GM13976 (cell line): ENCODE results near the gene PDAP1.

Experiments used
- DNase-seq: peaks from one replicate; pipeline ENCODE4 v3.0.0; 2012; ENCODE audit warnings: low spot score
- in situ Hi-C: fragments of 300-500 bp; cut with MboI; formaldehyde crosslinking; loops from one replicate; pipeline ENCODE4 v1.12.0; 2022; ENCODE audit warnings: low sequenced_read_pairs, mixed read lengths, inconsistent platforms; ENCODE audit not compliant: unreplicated experiment
- TF ChIP-seq, protein P1 (sequence below): IDR thresholded peaks from 2 replicates; pipeline ENCODE4 v1.5.1; 2012; ENCODE audit warnings: borderline replicate concordance, mild to moderate bottlenecking; ENCODE audit not compliant: insufficient read depth; ENCODE audit errors: extremely low read depth, missing control alignments, control extremely low read depth

The PDAP1 gene

DNA sequence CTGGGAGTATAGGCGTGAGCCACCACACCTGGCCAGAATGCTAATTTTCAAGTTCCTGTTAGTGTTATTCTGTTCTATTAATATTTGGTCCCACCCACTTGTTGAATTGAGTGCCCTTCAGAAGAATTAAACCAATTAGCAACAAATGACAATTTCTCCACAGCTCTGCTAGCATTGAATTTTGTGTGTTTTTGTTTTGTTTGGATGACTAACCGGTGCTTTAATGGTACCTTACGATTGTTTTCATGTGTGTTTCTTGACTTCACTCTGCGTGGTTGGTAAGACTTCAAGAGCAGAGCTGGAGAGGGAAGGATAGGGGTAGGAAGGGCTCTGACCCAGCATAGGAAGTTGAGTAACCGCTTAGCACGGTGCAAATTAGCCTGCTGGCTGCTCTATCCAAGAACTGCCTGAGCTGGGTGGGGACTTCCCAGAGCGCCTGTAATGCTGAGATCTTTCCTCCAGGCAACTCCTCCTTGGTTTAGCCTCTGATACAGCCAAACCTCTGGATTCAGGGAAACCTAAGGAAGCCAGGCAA, 29.3 kb downstream of the PDAP1 start:
- TF ChIP-seq, protein P1, sequence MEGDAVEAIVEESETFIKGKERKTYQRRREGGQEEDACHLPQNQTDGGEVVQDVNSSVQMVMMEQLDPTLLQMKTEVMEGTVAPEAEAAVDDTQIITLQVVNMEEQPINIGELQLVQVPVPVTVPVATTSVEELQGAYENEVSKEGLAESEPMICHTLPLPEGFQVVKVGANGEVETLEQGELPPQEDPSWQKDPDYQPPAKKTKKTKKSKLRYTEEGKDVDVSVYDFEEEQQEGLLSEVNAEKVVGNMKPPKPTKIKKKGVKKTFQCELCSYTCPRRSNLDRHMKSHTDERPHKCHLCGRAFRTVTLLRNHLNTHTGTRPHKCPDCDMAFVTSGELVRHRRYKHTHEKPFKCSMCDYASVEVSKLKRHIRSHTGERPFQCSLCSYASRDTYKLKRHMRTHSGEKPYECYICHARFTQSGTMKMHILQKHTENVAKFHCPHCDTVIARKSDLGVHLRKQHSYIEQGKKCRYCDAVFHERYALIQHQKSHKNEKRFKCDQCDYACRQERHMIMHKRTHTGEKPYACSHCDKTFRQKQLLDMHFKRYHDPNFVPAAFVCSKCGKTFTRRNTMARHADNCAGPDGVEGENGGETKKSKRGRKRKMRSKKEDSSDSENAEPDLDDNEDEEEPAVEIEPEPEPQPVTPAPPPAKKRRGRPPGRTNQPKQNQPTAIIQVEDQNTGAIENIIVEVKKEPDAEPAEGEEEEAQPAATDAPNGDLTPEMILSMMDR = no peak
- DNase-seq = no peak
- in situ Hi-C loops = no loop called here

DNA sequence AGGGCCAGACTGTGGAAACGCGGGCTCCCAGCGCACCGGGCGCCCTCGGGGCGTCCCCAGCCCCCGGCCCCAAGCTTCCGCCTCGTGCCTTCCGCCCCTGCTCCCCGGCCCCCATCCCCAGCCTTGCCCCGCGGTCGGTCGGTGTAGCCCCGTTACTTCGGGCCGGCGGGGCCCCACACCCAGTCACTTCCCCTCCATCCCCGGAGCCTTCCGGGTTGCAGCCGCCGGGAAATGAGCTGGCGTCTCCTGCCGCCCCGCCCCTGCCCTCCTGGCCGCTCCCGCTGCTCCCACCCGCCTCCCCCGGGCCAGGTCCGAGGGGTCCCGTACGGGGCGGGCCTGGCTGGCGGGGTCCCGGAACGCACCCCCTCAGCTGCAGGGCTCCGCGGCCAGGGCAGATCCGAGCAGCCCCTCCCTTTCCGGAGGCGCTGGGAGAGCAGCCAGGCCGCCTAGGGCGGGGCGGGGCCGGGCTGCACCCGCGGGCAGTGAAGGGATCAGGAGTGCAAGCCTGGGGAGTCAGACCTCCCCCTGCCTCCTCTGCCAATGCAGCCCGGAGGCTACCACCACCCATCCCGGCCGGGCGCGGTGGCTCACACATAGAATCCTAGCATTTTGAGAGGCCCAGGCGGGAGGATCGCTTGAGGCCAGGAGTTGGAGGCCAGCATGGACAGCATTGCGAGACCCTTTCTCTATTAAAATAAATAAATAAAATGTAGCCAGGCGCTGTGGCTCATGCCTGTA, 33.2 kb downstream of the PDAP1 start:
- DNase-seq = peak; percentile 86
- TF ChIP-seq, protein P1 = no peak
- in situ Hi-C loops = no loop called here

DNA sequence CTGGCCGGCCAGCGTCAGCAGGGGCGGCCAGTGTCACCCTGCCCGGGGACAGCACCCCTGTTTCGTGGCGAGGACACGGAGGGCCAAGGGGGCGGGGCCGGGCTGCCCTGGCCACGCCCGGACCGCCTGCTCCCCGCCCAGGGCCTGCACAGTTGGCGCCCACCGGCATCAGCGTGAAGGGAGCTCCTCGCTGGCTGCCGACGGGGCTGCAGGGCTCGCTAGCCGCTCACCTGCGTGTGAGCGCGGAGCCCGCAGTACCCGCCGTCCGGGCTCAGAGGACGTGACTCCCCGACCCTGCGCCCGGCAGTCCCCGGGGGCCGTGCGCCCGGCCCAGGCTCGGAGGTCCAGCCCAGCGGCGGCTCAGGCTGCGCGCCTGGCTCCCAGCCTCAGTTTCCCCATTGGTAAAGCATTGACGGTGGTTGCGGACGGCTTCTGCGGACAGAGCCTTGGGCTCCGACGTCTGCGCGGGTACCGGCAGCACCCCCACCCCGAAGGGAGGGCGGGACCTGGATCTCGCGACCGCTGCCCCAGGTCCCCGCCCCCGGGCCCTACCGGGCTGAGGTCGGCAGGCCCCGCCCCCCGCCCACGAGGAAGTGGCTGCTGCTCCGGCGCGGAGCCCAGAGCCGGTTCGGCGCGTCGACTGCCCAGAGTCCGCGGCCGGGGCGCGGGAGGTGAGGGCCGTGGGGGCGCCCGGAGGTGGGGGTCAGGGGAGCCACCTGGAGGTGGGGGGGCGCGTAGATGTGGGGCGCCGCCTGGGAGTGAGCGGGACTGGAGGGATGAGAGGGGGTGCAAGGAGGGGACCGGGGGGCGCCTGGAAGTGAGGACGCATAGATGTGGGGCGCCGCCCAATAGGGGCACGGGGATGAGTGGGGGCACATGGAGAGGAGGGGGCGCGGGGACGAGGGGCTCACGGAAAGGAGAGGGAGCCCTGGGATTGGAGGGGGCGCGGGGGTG, 34.0 kb downstream of the PDAP1 start, which contains the start of gene ARPC1B:
TSS of gene ARPC1B (plus strand) at position 620 of the 954 bp plus-strand sequence. CDS start 10,985 bp downstream, outside the sequence.
- in situ Hi-C loops = no loop called here
- TF ChIP-seq, protein P1 = no peak
- peak; percentile 99 for DNase-seq

DNA sequence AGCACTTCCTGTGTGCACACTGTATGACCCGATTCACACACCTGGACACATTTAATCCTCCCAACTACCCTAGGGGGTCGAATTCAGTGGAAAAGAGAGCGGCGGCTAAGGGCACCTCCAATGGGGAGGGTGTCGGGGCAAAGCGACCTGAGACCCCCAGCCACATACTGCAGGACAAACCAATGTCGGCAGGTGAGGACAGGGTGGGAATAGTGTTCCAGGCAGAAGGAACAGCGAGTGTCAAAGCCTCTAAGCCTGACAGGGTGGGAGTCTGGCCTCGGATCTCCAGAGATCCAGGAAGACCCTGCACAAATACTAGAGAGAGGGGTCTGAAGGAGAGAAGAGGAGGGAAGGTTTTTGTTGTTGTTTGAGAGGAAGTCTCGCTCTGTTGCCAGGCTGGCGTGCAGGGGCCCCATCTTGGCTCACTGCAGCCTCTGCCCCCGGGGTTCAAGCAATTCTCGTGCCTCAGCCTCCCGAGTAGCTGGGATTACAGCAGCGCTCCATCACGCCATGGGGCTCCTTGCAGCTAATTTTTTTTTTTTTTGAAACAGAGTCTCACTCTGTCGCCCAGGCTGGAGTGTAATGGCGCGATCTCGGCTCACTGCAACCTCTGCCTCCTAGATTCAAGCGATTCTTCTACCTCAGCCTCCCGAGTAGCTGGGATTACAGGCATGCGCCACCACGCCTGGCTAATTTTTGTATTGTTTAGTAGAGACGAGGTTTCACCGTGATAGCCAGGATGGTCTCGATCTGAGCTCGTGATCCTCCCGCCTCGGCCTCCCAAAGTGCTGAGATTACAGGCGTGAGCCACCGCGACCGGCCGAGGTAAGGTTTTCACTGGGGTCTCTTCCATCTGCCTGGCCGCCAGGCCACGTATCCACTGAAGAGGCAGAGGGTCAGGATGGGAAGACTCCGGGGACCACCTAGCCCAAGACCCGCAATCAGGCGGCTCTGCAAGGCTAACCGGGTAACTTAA, 35.0 kb downstream of the PDAP1 start:
- no peak for DNase-seq
- TF ChIP-seq, protein P1 = no peak
- in situ Hi-C loops = no loop called here

DNA sequence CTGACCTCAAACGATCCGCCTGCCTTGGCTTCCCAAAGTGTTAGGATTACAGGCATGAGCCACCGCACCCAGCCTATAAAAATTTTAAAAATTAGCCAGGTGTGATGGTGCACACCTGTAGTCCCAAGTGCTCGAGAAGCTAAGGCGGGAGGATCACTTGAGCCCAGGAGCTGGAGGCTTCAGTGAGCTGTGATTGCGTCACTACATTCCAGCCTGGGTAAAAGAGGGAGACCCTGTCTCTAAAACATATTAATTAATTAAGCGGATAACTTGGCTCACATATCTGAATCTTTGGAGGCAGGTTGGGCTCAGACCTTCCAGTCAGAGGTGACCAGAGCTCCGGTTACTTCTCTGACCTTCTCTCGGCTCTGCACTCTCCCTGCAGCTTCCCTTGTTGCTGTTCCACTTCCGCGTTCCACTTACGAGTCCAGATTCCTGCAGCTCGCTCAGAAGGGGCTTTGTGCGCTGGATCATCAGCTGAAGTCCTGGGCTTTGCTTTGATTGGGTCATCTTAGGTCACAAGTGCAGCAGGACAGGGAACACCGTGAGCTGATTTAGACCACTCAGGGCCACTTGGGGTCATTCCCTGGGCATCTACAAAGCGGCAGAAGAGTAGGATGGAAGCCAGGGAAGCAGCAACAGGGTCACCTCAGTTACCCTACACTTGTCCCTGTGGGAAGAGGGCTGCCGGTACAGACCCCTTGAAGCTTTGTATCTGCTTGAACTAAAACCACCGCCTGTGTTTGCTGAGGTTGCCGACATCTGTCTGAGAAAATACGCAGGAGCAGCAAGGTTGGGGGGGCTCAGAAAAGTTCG, 35.9 kb downstream of the PDAP1 start:
- in situ Hi-C loops = no loop called here
- no peak for DNase-seq
- TF ChIP-seq, protein P1 = no peak
